CD4-positive, alpha-beta T cell (primary cell): ENCODE data around the gene EHMT2. TPM values are rescaled to one million over a fixed set of nuclear protein-coding genes. Genes with fewer than 3 reads are reported as not detected.
"Not testable (repeated sequence)": the region's sequence is repeated elsewhere in the genome, so short reads cannot be mapped to it uniquely, and the experiment has no call there.

Experiments
- ATAC-seq: fragments of 200-7000 bp; cut with Tn5 transposase; one replicate; pipeline ENCODE4 v1.10.0; 2022; ENCODE audit warnings: mild to moderate bottlenecking; ENCODE audit not compliant: poor library complexity
- CTCF ChIA-PET: fragments of 350-600 bp; sonication (Branson Sonifier 250); formaldehyde crosslinking; loops from one replicate; lab custom pipeline; 2021; ENCODE audit warnings: antibody characterized with exemption, inconsistent platforms; lab: Charles Lee
- POLR2A ChIA-PET: fragments of 350-600 bp; sonication (Branson Sonifier 250); formaldehyde crosslinking; loops from one replicate; lab custom pipeline; 2021; ENCODE audit warnings: antibody characterized with exemption, inconsistent platforms; lab: Charles Lee
- DNase-seq, 14 experiments: peaks; one replicate each; pipeline ENCODE4 v3.0.0-alpha.2; 2013 to 2020; ENCODE audit warnings: mixed read lengths in 2 of 14
- H3K27ac ChIP-seq, 2 donors: one replicate each; pipeline versions ENCODE4 v1.5.1 to v1.7.0; 2013; ENCODE audit warnings: low read length in 2 of 2, low read depth in 1 of 2, mild to moderate bottlenecking in 1 of 2
- H3K27me3 ChIP-seq, 2 experiments: 1 replicate in 1 of 2; 2 replicates in 1 of 2; pipeline versions ENCODE4 v1.6.1 to v1.7.0; 2013; ENCODE audit warnings: low read length in 2 of 2, control low read depth in 1 of 2, mild to moderate bottlenecking in 1 of 2, moderate library complexity in 1 of 2; ENCODE audit not compliant: insufficient read depth in 2 of 2, control insufficient read depth in 1 of 2
- H3K36me3 ChIP-seq: one replicate; pipeline ENCODE4 v1.6.1; 2013; ENCODE audit warnings: low read length, control low read depth; ENCODE audit not compliant: insufficient read depth
- H3K4me1 ChIP-seq: one replicate; pipeline ENCODE4 v1.6.1; 2013; ENCODE audit warnings: low read length, control low read depth; ENCODE audit not compliant: insufficient read depth
- H3K4me3 ChIP-seq: one replicate; pipeline ENCODE4 v1.5.1; 2013; ENCODE audit warnings: mild to moderate bottlenecking, low read length, moderate library complexity
- H3K9me3 ChIP-seq, 2 experiments: 1 replicate in 1 of 2; 2 replicates in 1 of 2; pipeline versions ENCODE4 v1.6.1 to v1.7.0; 2013; ENCODE audit warnings: low read length in 2 of 2, mild to moderate bottlenecking in 2 of 2, control low read depth in 1 of 2, moderate library complexity in 1 of 2; ENCODE audit not compliant: control insufficient read depth in 1 of 2, insufficient read depth in 1 of 2
- H3K27ac Mint-ChIP-seq: one replicate; pipeline ENCODE4 v1.8.0; 2020; ENCODE audit warnings: mixed read lengths
- H3K27me3 Mint-ChIP-seq: one replicate; pipeline ENCODE4 v1.8.0; 2021; ENCODE audit warnings: mixed read lengths
- H3K36me3 Mint-ChIP-seq: one replicate; pipeline ENCODE4 v1.8.0; 2021; ENCODE audit warnings: low read depth, mixed read lengths
- H3K4me1 Mint-ChIP-seq: one replicate; pipeline ENCODE4 v1.8.0; 2021; ENCODE audit warnings: low read depth, mixed read lengths
- H3K4me3 Mint-ChIP-seq: one replicate; pipeline ENCODE4 v1.8.0; 2020; ENCODE audit warnings: mild to moderate bottlenecking, mixed read lengths
- H3K9me3 Mint-ChIP-seq: one replicate; pipeline ENCODE4 v1.8.0; 2020; ENCODE audit warnings: mixed read lengths
- CTCF ChIP-seq: fragments of 200-600 bp; IDR thresholded peaks from one replicate; pipeline ENCODE4 v1.8.0; 2022; ENCODE audit warnings: antibody characterized with exemption, mild to moderate bottlenecking
- intact Hi-C, 2 experiments: fragments of 100-400 bp; cut with DNase I in 1 of 2; cut with micrococcal nuclease in 1 of 2; formaldehyde crosslinking; loops; one replicate each; pipeline versions ENCODE4 v1.15.1 to v1.9.0; 2023 to 2025; cut with DNase I, micrococcal nuclease
- total RNA-seq, 174 experiments: library from RNA in 2 of 174; stranded (reverse) in 2 of 174; gene quantifications; one replicate each; pipeline ENCODE4 v1.2.3 and lab custom pipeline; 2021 to 2026

Gene EHMT2
- total RNA-seq, 2 experiments from 2014 or later, result 36.3 to 36.6 TPM

GRCh38 chr6:31933537-31933936 is 36.0 kb upstream of the EHMT2 start:
- intact Hi-C loops, result no loop called here
- Histone ChIP-seq H3K27me3 (no peaks in the 10 kb centered on the region), H3K4me1 (no peaks in the 10 kb centered on the region), H3K4me3 (no peak overlapping the region), H3K9me3 (no peaks in the 10 kb centered on the region), H3K27ac (no peak overlapping the region), H3K36me3 (no peaks in the 10 kb centered on the region)
- H3K27ac Mint-ChIP-seq, result no peak overlapping the region
- no peak overlapping the region for H3K4me3 Mint-ChIP-seq
- DNase-seq (no peak), ATAC-seq (no peak)
- CTCF ChIA-PET, result no interaction called here
- H3K36me3 Mint-ChIP-seq, result no peaks in the 10 kb centered on the region
- no peaks in the 10 kb centered on the region for H3K9me3 Mint-ChIP-seq
- H3K4me1 Mint-ChIP-seq, result no peaks in the 10 kb centered on the region
- peaks cover 5% of the 10 kb centered on the region for H3K27me3 Mint-ChIP-seq
- POLR2A ChIA-PET, result no interaction called here
- no peak for TF ChIP-seq CTCF

- H3K9me3 ChIP-seq, H3K36me3 Mint-ChIP-seq, H3K4me3 ChIP-seq, POLR2A ChIA-PET, H3K9me3 Mint-ChIP-seq, H3K27me3 Mint-ChIP-seq, H3K36me3 ChIP-seq, H3K27ac ChIP-seq, H3K4me1 Mint-ChIP-seq, intact Hi-C loops, CTCF ChIA-PET, ATAC-seq, DNase-seq, H3K27me3 ChIP-seq, H3K4me1 ChIP-seq, H3K4me3 Mint-ChIP-seq, H3K27ac Mint-ChIP-seq: not testable (repeated sequence)
These were observed 34.6 kb upstream of the EHMT2 start for GRCh38 chr6:31932137-31932536.

- POLR2A ChIA-PET, result no interaction called here
- Histone ChIP-seq H3K36me3 (no peaks in the 10 kb centered on the region), H3K27me3 (no peaks in the 10 kb centered on the region), H3K9me3 (no peaks in the 10 kb centered on the region), H3K4me1 (no peaks in the 10 kb centered on the region), H3K27ac (no peak overlapping the region), H3K4me3 (no peak overlapping the region)
- Mint-ChIP-seq H3K36me3 (no peaks in the 10 kb centered on the region), H3K4me3 (no peak overlapping the region), H3K27me3 (peaks cover 5% of the 10 kb centered on the region), H3K4me1 (no peaks in the 10 kb centered on the region), H3K27ac (no peak overlapping the region), H3K9me3 (no peaks in the 10 kb centered on the region)
- DNase-seq, result no peak
- CTCF ChIA-PET, result no interaction called here
- no peak for TF ChIP-seq CTCF
- intact Hi-C loops, result no loop called here
- no peak for ATAC-seq
These were observed 33.5 kb upstream of the EHMT2 start for GRCh38 chr6:31930962-31931361.

- no peak for TF ChIP-seq CTCF
- intact Hi-C loops, result no loop called here
- H3K4me1 Mint-ChIP-seq, result no peaks in the 10 kb centered on the region
- Histone ChIP-seq H3K27ac (no peak overlapping the region), H3K4me1 (no peaks in the 10 kb centered on the region), H3K9me3 (no peaks in the 10 kb centered on the region), H3K4me3 (no peak overlapping the region), H3K36me3 (no peaks in the 10 kb centered on the region), H3K27me3 (no peaks in the 10 kb centered on the region)
- H3K27me3 Mint-ChIP-seq, result peaks cover 5% of the 10 kb centered on the region
- POLR2A ChIA-PET, result no interaction called here
- no peaks in the 10 kb centered on the region for H3K36me3 Mint-ChIP-seq
- CTCF ChIA-PET, result no interaction called here
- DNase-seq, result no peak
- H3K4me3 Mint-ChIP-seq, result no peak overlapping the region
- ATAC-seq, result no peak
- H3K27ac Mint-ChIP-seq, result no peak overlapping the region
- no peaks in the 10 kb centered on the region for H3K9me3 Mint-ChIP-seq
These were observed 31.1 kb upstream of the EHMT2 start for GRCh38 chr6:31928672-31928939.
